Hematopoietic multipotent progenitor cell treated with erythropoietin and hydrocortisone succinate and interleukin-3 and kit ligand, for 15 days (in vitro differentiated cells): ENCODE results near the gene SOD3.

Experiments used
- DNase-seq: peaks from one replicate; pipeline ENCODE4 v3.0.0-alpha.2; 2015; ENCODE audit warnings: low spot score

Gene SOD3

GRCh38 chr4:24794916-24795665 is at the start of gene SOD3:
SOD3 (plus strand) TSS chr4:24795573; CDS start chr4:24799522, 3,949 bp downstream.
- no peak for DNase-seq

- no peak for DNase-seq
These were observed 48.0 kb upstream of the SOD3 start for GRCh38 chr4:24747234-24747975.

- no peak for DNase-seq
These were observed 47.4 kb upstream of the SOD3 start for GRCh38 chr4:24748023-24748422.

- no peak for DNase-seq
These were observed 46.5 kb upstream of the SOD3 start for GRCh38 chr4:24748758-24749350.

GRCh38 chr4:24750106-24750505 is 45.3 kb upstream of the SOD3 start:
- DNase-seq = no peak

- no peak for DNase-seq
These were observed 43.3 kb upstream of the SOD3 start for GRCh38 chr4:24751926-24752539.

- no peak for DNase-seq
These were observed 41.9 kb upstream of the SOD3 start for GRCh38 chr4:24753519-24753918.

- DNase-seq = no peak
These were observed 40.8 kb upstream of the SOD3 start for GRCh38 chr4:24754571-24754970.

GRCh38 chr4:24763631-24764297 is 31.6 kb upstream of the SOD3 start:
- DNase-seq = no peak

GRCh38 chr4:24764345-24764744 is 31.0 kb upstream of the SOD3 start:
- DNase-seq = no peak

- DNase-seq = no peak
These were observed 29.9 kb upstream of the SOD3 start for GRCh38 chr4:24765376-24765988.

- no peak for DNase-seq
These were observed 27.4 kb upstream of the SOD3 start for GRCh38 chr4:24768006-24768405.

- DNase-seq = no peak
These were observed 26.8 kb upstream of the SOD3 start for GRCh38 chr4:24768604-24769003.

- DNase-seq = no peak
These were observed 25.8 kb upstream of the SOD3 start for GRCh38 chr4:24769571-24769970.

- no peak for DNase-seq
These were observed 25.3 kb upstream of the SOD3 start for GRCh38 chr4:24770032-24770584.

- DNase-seq = no peak
These were observed 24.7 kb upstream of the SOD3 start for GRCh38 chr4:24770667-24771066.

GRCh38 chr4:24771241-24771640 is 24.1 kb upstream of the SOD3 start:
- no peak for DNase-seq

- DNase-seq = no peak
These were observed 23.2 kb upstream of the SOD3 start for GRCh38 chr4:24772061-24772705.

- DNase-seq = no peak
These were observed 22.4 kb upstream of the SOD3 start for GRCh38 chr4:24772952-24773351.

- no peak for DNase-seq
These were observed 20.9 kb upstream of the SOD3 start for GRCh38 chr4:24774452-24774851.
